ENCODE results near the gene NLGN4X. TPM values are rescaled to one million over a fixed set of nuclear protein-coding genes. Genes with fewer than 3 reads are reported as not detected.
A peak's percentile ranks its signal among the peaks of the same experiment; 100 is the strongest.

NLGN4X gene
- polyA plus RNA-seq, 4 donors: 10.2 to 15.5 (median 13.7) TPM

- peak in 1 of 4 donors; percentile 24 for DNase-seq (ENCODE audit: low read depth in 4 of 4, low spot score in 2 of 4)
These were observed 207.2 kb downstream of the NLGN4X start for GRCh38 chrX:6021316-6022091.

GRCh38 chrX:6019076-6019475, 209.6 kb downstream of the NLGN4X start:
- DNase-seq (ENCODE audit: low read depth in 4 of 4, low spot score in 2 of 4): no peak

GRCh38 chrX:6015423-6015822, 213.2 kb downstream of the NLGN4X start:
- DNase-seq (ENCODE audit: low read depth in 4 of 4, low spot score in 2 of 4): no peak

- DNase-seq (ENCODE audit: low read depth in 4 of 4, low spot score in 2 of 4): no peak
These were observed 216.3 kb downstream of the NLGN4X start for GRCh38 chrX:6012357-6012756.

GRCh38 chrX:6005856-6006255, 222.8 kb downstream of the NLGN4X start:
- DNase-seq (ENCODE audit: low read depth in 4 of 4, low spot score in 2 of 4): no peak

GRCh38 chrX:6004529-6004928, 224.1 kb downstream of the NLGN4X start:
- DNase-seq (ENCODE audit: low read depth in 4 of 4, low spot score in 2 of 4): no peak

GRCh38 chrX:6002056-6002455, 226.6 kb downstream of the NLGN4X start:
- DNase-seq (ENCODE audit: low read depth in 4 of 4, low spot score in 2 of 4): no peak

GRCh38 chrX:5998901-5999300, 229.8 kb downstream of the NLGN4X start:
- DNase-seq (ENCODE audit: low read depth in 4 of 4, low spot score in 2 of 4): no peak

- no peak for DNase-seq (ENCODE audit: low read depth in 4 of 4, low spot score in 2 of 4)
These were observed 230.2 kb downstream of the NLGN4X start for GRCh38 chrX:5998456-5998855.

GRCh38 chrX:5991393-5991792, 237.3 kb downstream of the NLGN4X start:
- no peak for DNase-seq (ENCODE audit: low read depth in 4 of 4, low spot score in 2 of 4)

GRCh38 chrX:5979338-5979737, 249.3 kb downstream of the NLGN4X start:
- no peak for DNase-seq (ENCODE audit: low read depth in 4 of 4, low spot score in 2 of 4)

GRCh38 chrX:5976332-5976731, 252.3 kb downstream of the NLGN4X start:
- no peak for DNase-seq (ENCODE audit: low read depth in 4 of 4, low spot score in 2 of 4)

- no peak for DNase-seq (ENCODE audit: low read depth in 4 of 4, low spot score in 2 of 4)
These were observed 257.4 kb downstream of the NLGN4X start for GRCh38 chrX:5971300-5971699.

GRCh38 chrX:5965406-5965805, 263.3 kb downstream of the NLGN4X start:
- no peak for DNase-seq (ENCODE audit: low read depth in 4 of 4, low spot score in 2 of 4)

- DNase-seq (ENCODE audit: low read depth in 4 of 4, low spot score in 2 of 4): no peak
These were observed 269.4 kb downstream of the NLGN4X start for GRCh38 chrX:5959286-5959685.

GRCh38 chrX:5958523-5958922, 270.1 kb downstream of the NLGN4X start:
- DNase-seq (ENCODE audit: low read depth in 4 of 4, low spot score in 2 of 4): no peak

- DNase-seq (ENCODE audit: low read depth in 4 of 4, low spot score in 2 of 4): no peak
These were observed 271.2 kb downstream of the NLGN4X start for GRCh38 chrX:5957506-5957905.

- no peak for DNase-seq (ENCODE audit: low read depth in 4 of 4, low spot score in 2 of 4)
These were observed 292.2 kb downstream of the NLGN4X start for GRCh38 chrX:5936438-5936837.

GRCh38 chrX:5928224-5928623, 300.4 kb downstream of the NLGN4X start:
- no peak for DNase-seq (ENCODE audit: low read depth in 4 of 4, low spot score in 2 of 4)

GRCh38 chrX:5916945-5917344, 311.7 kb downstream of the NLGN4X start:
- DNase-seq (ENCODE audit: low read depth in 4 of 4, low spot score in 2 of 4): no peak

GRCh38 chrX:5915783-5916182, 312.9 kb downstream of the NLGN4X start:
- no peak for DNase-seq (ENCODE audit: low read depth in 4 of 4, low spot score in 2 of 4)

- DNase-seq (ENCODE audit: low read depth in 4 of 4, low spot score in 2 of 4): no peak
These were observed 321.5 kb downstream of the NLGN4X start for GRCh38 chrX:5907207-5907606.
